KMS-11 (cell line): Measurements from ENCODE around the gene OR3A2.

Experiments
- H2AFZ ChIP-seq: fragments of 200-600 bp; sonication (generic); 2 replicates; pipeline ENCODE4 v1.6.1; 2016; ENCODE audit warnings: antibody characterized with exemption, mixed run types, low read depth
- H3K27ac ChIP-seq: fragments of 200-600 bp; sonication (generic); 2 replicates; pipeline ENCODE4 v1.6.1; 2016; ENCODE audit warnings: mild to moderate bottlenecking, mixed run types
- H3K27me3 ChIP-seq: fragments of 200-600 bp; sonication (generic); 2 replicates; pipeline ENCODE4 v1.6.1; 2017; ENCODE audit warnings: mild to moderate bottlenecking, low read depth, mixed run types, moderate library complexity; ENCODE audit not compliant: insufficient read depth
- H3K36me3 ChIP-seq: fragments of 200-600 bp; sonication (generic); 2 replicates; pipeline ENCODE4 v1.6.1; 2017; ENCODE audit warnings: mild to moderate bottlenecking, mixed run types; ENCODE audit not compliant: insufficient read depth
- H3K4me1 ChIP-seq: fragments of 200-600 bp; sonication (generic); 2 replicates; pipeline ENCODE4 v1.6.1; 2016; ENCODE audit warnings: mild to moderate bottlenecking, low read depth, mixed run types; ENCODE audit not compliant: poor library complexity, severe bottlenecking
- H3K4me2 ChIP-seq: fragments of 200-600 bp; sonication (generic); 2 replicates; pipeline ENCODE4 v1.7.0; 2016; ENCODE audit warnings: mild to moderate bottlenecking, mixed run types
- H3K4me3 ChIP-seq: fragments of 200-600 bp; sonication (generic); IDR thresholded peaks from 2 replicates; pipeline ENCODE4 v1.6.1; 2017; ENCODE audit warnings: low read depth, low read length, mixed read lengths; ENCODE audit not compliant: insufficient read depth
- H3K79me2 ChIP-seq: fragments of 200-600 bp; sonication (generic); 2 replicates; pipeline ENCODE4 v1.6.1; 2016; ENCODE audit warnings: low read depth, mixed run types; ENCODE audit not compliant: insufficient read depth
- H3K9ac ChIP-seq: fragments of 200-600 bp; sonication (generic); 2 replicates; pipeline ENCODE4 v1.6.1; 2016; ENCODE audit warnings: mild to moderate bottlenecking, mixed run types
- H4K20me1 ChIP-seq: fragments of 200-600 bp; sonication (generic); 2 replicates; pipeline ENCODE4 v1.6.1; 2016; ENCODE audit warnings: mild to moderate bottlenecking, mixed run types; ENCODE audit not compliant: insufficient read depth
- CTCF ChIP-seq: fragments of 200-600 bp; sonication (generic); conservative IDR thresholded peaks from 2 replicates; pipeline ENCODE4 v1.6.1; 2017; ENCODE audit warnings: low read depth, mild to moderate bottlenecking, antibody characterized with exemption, low read length, moderate library complexity, mixed read lengths

The OR3A2 gene

GRCh38 chr17:3335876-3336275 lies 50.2 kb downstream of the OR3A2 start:
- no peaks in the 10 kb centered on the region for H3K36me3 ChIP-seq
- no peak overlapping the region for H3K4me2 ChIP-seq
- H3K9ac ChIP-seq = no peak overlapping the region
- H3K79me2 ChIP-seq = no peaks in the 10 kb centered on the region
- no peaks in the 10 kb centered on the region for H3K4me1 ChIP-seq
- no peaks in the 10 kb centered on the region for H3K27me3 ChIP-seq
- H3K4me3 ChIP-seq = no peak overlapping the region
- no peak overlapping the region for H3K27ac ChIP-seq
- no peak overlapping the region for H2AFZ ChIP-seq
- no peak for TF ChIP-seq CTCF
- no peaks in the 10 kb centered on the region for H4K20me1 ChIP-seq

GRCh38 chr17:3318336-3318735 lies 67.8 kb downstream of the OR3A2 start:
- Histone ChIP-seq H4K20me1 (no peaks in the 10 kb centered on the region), H2AFZ (no peak overlapping the region)

GRCh38 chr17:3316836-3317235 lies 69.3 kb downstream of the OR3A2 start:
- H4K20me1 ChIP-seq = no peaks in the 10 kb centered on the region
- H3K36me3 ChIP-seq = no peaks in the 10 kb centered on the region
- H3K4me2 ChIP-seq = no peak overlapping the region
- no peaks in the 10 kb centered on the region for H3K27me3 ChIP-seq
- no peaks in the 10 kb centered on the region for H3K4me1 ChIP-seq
- H3K79me2 ChIP-seq = no peaks in the 10 kb centered on the region
- H2AFZ ChIP-seq = no peak overlapping the region
- TF ChIP-seq CTCF = no peak
- no peak overlapping the region for H3K9ac ChIP-seq
- H3K4me3 ChIP-seq = no peak overlapping the region
- H3K27ac ChIP-seq = no peak overlapping the region

More at GRCh38 chr17:3318336-3318735, 67.8 kb downstream of the OR3A2 start:
- H3K4me1 ChIP-seq = no peaks in the 10 kb centered on the region
- no peak overlapping the region for H3K4me2 ChIP-seq
- H3K27me3 ChIP-seq = no peaks in the 10 kb centered on the region
- no peaks in the 10 kb centered on the region for H3K36me3 ChIP-seq
- TF ChIP-seq CTCF = no peak
- H3K4me3 ChIP-seq = no peak overlapping the region
- H3K79me2 ChIP-seq = no peaks in the 10 kb centered on the region
- H3K27ac ChIP-seq = no peak overlapping the region
- no peak overlapping the region for H3K9ac ChIP-seq

- H4K20me1 ChIP-seq = no peaks in the 10 kb centered on the region
- H3K27ac ChIP-seq = no peak overlapping the region
- TF ChIP-seq CTCF = no peak
- H3K9ac ChIP-seq = no peak overlapping the region
- H3K79me2 ChIP-seq = no peaks in the 10 kb centered on the region
- H3K4me1 ChIP-seq = no peaks in the 10 kb centered on the region
- no peak overlapping the region for H2AFZ ChIP-seq
- H3K4me3 ChIP-seq = no peak overlapping the region
- no peak overlapping the region for H3K4me2 ChIP-seq
- no peaks in the 10 kb centered on the region for H3K27me3 ChIP-seq
- H3K36me3 ChIP-seq = no peaks in the 10 kb centered on the region
Observed at GRCh38 chr17:3308603-3309002, 77.5 kb downstream of the OR3A2 start.
